Fibroblast of upper back skin (primary cell): ENCODE data around the gene SH2D2A.

ENCODE experiments used
- DNase-seq: peaks from one replicate; pipeline ENCODE4 v3.0.0-alpha.2; 2013

Gene SH2D2A

DNA sequence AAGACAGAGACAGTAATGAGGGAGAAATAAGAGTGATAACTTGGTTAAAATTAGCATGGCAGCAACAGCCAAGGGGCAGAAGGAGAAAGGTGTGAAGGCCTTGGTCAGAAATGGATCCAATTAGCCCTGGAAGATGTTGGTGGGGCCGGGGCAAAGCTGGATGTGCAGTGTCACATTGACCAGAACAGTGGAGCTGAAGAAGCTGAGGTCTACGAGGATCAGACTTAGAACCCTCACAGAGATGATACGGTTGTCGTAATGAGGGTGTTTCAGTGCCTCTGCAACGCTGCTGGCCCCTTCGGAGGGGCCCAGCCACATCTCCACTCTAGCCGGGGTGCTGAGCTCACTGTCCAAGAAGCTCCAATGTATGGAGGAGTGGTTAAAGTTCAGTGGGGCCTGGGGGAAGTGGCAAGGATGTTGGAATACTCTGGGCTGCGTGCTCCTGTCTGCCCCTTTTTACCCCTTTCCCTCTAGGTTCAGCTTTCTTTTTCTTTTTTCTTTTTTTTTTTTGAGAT, 14.2 kb downstream of the SH2D2A start:
- DNase-seq = no peak

DNA sequence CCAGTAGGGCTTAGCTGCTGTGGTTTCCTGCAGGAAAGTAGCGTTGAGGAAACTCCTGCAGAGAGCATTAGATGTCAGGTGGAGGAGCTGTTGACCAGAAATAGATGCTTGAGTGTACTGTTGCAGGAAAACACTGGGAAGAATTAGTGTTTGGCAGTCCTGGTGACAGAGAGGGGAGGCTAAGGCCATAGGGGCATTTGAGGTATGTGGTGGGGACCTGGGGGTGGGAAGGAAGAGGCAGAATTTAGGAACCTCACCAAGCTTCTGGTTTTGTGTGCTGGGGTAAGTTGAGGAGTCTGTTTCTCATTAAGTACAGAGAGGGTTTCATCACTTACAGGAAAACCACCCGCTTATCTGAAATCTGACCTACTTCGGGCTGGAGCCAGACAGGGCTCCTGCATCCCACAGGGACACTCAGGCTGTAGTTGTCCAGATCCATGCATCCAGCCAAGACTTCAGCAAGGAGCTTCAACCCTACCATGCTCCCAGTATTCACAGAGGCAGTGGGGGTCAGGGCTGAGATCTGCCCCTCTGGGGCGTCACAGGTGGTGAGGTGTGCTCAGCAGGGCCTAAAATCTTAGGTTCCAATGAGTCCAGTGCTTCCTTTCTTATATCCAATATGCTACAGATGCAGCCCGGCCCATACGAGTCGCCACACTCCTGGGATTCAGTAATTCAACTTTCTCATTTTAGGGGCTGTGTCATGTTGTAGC, 15.1 kb downstream of the SH2D2A start:
- peak; percentile 98 for DNase-seq

DNA sequence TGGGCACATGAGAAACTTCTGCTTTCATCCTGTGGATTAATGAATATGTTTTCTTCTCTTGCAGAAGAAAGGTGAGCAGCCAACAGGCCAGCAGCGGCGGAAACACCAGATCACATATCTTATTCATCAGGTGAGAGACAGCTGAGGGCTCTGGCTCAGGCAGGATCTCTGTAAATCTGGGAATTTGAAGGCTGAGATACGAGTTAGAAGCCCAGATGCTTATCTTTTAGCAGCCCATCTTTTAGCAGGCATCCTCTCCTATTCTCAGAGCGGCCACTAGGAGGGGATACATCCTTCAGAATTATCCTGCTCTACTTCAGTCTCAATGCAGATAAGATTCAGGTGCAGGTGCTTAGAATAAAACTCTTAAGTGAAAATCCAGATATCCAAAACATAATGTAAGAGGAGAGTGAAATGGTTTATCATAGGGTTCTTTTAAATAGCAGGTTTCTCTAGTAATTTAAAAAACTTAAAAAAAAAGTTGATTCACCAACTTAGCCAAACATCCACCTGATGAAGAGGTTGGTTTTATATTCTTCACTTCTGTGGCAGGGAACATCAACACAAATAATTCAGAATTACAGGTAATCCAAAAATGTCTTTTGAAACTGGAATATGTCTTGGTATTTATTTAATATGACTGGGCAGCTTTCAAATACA, 19.3 kb downstream of the SH2D2A start:
- DNase-seq = peak; percentile 62

DNA sequence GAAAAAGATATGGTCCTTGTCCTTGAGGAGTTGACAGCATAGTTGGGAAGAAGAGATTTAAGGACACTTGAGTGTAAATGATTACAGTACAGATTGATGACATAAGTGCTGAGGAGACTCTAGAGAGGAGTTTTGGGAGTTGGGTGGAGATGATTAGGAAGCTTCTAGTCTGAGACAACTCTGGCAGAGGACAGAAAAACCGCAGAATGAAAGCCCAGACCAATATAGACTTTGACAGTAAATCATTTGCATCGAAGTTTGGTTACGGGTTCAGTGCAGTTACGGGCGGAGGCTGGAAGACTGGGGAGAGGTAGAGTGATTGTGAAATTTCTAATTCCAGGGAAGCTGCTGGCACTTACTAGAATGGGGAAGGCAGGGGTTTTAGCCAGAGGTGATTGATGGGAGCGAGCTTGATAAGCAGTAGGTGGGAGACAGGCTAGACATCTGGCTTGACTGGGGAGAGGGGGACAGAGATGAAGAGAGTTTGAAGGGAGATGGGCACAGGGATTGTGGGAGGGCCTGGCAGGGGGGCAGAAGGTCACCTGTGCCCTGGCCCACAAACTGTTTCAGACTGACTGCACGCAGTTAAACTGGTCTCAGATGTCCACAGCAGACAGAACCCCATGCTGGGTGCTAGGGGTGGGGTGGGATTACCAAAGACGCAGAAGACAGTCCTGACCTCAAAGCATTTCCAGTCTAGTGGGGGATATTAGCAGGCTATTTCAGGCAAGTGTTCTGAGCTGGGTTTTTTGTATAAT, 20.1 kb downstream of the SH2D2A start:
- peak; percentile 86 for DNase-seq

DNA sequence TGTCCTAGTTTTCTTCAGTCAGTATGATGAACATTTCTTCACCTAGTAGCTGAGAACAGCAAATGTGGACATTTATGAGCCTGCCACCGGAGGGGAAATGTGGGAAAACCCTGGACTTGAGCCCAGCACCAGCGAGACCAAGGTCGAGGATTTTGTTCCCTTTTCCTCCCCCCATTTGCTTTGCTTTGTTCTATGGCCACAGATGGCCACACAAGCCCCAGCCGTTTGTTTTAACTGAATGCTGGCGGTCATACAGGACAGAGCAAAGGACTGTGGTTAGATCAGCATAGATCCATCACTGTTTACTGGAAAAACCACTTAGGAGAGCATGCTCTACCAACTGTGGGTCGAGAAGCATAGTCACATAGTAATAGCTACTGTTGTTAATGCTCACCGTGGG, 20.9 kb downstream of the SH2D2A start:
- peak; percentile 75 for DNase-seq

DNA sequence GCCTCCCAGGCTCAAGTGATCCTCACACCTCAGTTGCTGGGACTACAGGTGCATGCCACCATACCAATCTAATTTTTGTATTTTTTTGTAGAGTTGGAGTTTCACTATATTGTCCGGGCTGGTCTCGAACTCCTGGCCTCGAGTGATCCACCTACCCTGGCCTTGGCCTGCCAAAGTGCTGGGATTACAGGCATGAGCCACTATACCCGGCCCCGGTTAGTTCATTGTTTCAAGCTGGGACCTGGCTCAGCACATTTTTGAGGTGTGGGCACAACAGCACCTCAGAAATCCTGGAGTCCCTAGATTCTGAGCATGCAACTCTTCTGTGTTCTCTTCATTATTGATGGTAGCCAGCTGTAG, 21.3 kb downstream of the SH2D2A start:
- no peak for DNase-seq

DNA sequence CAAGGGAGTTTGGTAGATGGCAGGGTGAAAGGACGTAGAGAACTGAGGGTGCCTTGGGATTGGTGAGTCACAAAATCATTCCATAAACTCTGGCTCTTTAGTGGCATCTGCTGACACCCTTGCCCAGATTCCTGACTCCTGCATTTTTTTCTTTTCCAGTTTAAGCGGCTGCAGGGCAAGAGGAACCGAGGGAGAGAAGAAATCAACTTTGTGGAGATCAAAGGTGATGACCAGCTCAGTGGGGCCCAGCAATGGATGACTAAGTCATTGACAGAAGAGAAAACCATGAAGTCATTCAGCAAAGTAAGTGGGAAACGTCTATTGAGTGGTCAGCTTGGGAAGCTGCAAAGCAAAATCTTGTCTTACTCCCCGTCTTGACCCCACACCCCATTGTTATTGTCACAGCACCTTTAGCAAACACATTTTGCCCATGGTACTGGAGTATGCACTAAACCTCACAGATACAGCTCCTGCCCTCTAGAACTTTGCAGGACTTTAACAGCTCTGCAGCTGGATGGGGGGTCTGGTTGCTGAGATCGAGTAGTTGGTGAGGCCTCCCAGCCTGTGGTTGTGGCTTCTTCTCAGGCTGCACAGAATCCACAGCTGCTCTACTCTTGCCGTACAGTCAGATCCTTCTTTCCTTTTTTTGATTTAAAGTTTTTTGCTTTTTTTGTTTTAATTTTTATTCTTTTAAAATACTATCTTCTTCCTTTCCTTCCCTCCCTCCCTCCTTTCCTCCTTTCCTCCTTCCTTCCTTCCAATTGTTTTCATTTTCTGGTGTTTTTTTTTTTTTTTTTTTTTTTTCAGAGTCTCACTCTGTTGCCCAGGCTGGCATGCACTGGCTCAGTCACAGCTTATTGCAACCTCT, 21.9 kb downstream of the SH2D2A start:
- DNase-seq = no peak

DNA sequence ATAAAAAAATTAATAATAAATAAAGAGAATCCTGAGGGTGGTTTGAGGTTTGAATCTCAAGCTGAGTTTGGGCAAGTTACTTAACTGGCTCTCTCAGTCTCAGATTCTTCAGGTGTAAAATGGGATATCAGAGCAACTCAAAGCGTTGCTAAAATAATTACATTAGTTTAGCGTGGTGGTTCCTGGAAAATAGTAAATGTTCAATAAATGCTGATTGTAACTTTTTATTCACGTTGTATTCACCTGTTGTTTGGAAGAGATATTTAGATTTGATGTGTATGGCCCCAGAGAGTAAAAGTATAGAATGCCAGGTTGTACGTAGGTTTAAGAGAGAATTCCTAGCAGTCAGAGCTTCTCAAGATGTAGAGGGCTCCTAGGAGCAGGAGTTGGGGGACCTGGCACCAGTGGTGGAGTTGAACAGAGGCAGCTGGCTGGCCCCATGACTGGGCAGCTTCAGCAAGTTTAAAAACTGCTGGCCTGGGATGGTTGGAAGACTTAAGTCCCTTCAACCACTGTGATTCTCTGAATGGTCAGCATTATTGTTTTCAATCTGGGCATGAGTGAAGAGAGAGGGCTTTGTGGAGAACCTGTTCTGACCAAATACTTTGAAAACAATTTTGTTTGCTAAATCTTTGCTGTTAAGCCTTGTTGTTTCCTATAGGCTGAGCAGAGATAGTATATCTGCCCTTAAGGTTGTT, 26.9 kb downstream of the SH2D2A start:
- DNase-seq = no peak

DNA sequence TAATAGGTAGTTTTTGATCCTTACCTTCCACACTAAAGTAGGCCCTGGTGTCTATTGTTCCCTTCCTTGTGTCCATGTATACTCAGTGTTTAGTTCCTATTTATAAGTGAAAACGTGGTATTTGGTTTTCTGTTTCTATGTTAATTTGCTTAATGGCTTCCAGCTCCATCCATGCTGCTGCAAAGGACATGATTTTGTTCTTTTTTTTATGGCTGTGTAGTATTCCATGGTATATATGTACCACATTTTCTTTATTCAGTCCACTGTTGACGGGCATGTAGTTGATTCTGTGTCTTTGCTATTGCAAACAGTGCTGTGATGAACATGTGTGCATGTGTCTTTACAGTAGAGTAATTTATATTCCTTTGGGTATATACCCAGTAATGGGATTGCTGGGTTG, 28.5 kb downstream of the SH2D2A start:
- DNase-seq = no peak

DNA sequence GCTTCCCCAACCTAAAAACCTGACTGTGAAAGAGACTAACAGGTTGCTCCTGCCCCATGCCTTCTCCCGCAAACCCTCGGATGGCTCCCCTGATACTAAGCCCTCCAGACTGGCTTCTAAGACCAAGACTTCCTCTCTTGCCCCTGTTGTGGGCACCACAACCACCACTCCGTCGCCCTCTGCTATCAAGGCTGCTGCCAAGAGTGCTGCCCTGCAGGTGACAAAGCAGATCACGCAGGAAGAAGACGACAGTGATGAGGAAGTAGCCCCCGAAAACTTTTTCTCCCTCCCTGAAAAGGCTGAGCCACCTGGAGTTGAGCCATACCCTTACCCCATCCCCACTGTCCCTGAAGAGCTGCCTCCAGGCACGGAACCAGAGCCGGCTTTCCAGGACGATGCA, 30.0 kb downstream of the SH2D2A start:
- no peak for DNase-seq

DNA sequence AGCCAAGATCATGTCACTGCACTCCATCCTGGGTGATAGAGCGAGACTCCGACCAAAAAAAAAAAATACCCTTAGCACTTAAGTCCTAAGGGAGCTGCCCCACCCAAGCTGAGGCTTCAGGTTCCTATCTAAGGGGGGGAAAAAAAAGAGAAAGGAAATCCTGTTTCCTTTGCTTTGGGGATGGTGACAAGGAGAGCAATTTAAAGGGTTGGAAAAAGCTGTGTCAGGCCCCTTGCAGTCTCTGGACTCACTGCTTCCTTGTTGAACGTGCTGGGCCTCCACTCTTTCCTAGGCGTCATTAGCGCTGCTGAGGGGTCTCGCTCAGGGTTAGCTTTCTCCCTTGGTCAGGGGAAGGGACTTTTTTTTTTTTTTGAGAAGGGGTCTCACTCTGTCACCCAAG, 31.2 kb downstream of the SH2D2A start:
- no peak for DNase-seq

DNA sequence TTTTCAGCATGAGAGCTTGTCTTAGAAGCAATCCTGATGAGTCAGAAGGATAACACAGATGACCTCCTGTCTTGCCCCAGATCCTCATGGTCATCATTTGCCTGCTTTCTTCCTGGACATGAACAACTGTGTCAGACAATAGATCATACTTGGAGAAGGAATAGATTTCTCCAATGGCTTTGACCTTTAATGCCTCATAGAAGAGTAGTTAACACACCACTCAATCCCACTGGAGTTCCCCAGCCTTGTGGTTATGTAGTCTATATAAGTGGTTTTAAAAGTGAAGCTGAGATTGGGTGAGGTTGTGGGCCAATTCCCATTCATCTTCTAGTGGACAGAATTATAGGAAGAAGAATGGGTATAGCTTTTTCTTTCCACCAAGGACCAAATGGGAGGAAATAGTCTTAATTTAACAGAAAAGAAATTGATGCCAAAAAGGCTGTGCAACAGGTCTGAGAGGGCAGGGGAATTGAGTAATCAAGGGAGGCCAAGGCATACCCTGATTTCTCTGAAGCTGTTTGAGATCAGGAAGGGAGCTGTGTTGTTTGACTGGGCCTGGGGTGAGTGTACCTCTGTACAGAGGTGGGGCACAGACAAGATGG, 35.0 kb downstream of the SH2D2A start:
- DNase-seq = peak; percentile 73

DNA sequence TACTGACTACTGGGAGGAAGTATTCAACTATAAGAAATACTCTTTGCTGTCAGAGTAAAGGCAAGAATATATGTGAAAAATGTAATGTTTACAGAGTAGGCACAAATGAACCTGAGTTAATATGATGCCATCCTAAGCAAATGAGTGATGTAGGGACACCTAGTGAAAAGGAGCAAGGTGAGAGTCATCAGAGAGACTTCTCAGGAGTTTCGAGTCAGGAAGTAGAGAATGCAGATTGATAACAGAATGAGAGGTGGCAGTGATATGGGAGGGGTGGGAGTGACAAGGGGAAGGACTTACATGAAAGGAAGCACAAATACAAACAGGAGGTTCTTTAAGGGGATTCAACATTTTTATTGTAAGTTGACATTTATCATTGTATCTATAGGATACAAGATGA, 39.1 kb downstream of the SH2D2A start:
- DNase-seq = no peak

DNA sequence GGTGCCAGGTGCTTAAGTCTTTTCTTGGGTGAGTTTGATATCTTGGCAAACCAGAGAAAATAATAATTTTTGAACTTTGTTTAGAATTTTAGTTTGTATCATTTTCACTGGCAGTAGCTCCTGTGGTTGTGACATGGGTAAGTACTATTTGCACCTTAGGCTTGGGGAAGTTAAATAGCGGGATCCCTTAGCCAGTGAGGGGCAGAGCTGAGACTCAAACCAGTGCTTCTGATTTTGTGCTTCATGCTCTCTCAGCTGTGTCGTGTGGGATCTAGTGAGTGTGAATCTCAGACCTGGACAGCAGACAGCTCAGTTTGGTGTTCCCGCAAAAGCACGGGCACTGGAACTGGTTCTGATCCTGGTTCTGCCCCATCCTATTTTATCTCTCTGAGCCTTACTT, 39.7 kb downstream of the SH2D2A start:
- DNase-seq = no peak

DNA sequence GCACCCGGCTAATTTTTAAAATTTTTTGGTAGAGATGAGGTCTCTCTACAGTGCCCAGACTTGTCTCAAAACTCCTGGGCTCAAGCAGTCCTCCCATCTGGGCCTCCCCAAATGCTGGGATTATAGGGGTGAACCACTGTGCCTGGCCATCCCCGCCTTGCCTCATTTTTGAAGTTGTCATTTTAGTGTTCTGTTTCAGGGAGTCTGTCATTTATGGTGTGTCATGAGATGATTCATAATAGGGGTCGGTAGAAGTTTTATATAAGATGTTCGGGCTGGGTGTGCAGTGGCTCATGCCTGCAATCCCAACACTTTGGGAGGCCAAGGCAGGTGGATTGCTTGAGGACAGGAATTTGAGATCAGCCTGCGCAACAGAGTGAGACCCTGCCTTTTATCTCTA, 40.8 kb downstream of the SH2D2A start:
- DNase-seq = no peak

DNA sequence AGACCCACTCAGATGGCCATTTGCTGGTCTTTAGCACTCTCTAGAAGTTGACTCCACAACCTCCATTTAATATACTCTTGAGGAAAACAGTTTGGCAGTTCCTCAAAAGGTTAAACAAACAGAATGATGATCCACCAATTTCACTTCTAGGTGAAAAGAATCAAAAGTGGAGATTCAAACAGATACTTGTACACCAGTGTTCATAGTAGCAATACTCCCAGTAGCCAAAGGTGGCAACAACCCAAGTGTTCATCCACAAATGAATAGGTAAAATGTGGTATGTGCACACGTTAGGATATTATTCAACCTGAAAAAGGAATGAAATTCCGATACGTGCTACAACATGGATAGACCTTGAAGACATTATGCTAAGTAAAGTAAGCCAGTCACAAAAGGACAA, 43.0 kb downstream of the SH2D2A start:
- DNase-seq = no peak

DNA sequence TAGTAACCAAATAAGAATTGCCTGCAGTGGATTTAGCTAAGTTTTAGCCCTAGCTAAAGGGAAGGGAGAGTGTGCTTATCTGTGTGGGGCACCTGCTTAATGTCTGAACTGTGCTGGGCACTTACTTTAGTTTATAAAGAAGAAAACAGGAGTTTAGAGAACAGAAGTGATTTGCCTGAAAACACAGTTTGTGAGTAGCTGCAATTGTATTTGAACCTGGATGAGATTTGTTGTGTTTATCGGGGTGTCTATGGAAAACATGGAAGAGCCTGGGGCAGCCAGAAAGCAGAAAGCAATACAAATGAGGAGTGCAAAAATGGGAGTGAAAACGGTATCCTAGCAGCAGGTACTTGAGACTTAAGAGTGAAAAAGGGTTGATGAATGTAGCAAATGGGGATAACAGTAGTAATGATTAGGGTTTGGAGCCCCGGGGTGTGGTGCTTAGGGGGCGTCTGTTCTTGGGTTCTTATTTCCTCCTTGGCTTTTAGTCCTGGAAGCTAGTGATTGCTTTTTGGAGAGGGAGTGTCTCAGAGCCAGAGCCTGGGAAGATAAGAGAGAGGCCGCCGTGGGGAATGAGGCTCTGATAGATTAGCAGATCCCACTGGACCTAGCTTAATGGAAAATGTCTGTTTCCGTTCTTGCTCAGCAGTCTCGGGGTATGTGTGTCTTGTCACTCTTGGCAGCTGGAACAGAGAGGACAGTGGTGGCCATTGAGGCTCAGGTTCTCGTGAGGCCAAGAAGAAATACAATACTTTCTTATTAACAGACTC, 43.7 kb downstream of the SH2D2A start:
- DNase-seq = no peak

DNA sequence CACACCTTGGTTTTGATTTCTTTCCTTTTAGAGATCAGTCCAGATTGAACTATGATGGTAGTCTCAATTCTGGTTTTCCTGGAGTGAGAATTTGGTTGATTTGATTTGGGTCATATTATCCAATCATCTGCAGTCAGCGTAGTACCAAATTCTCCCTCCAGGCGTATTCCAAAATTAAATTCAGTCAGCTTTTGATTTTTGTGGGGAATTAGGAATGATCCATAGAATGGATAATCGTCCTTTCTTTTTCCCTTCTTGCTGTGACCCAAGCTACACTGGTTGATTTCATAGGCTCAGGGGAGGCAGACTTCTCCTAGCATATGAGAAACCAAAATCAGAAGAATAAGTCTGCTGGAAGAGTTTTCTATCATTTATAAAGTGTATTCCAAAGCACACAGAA, 44.4 kb downstream of the SH2D2A start:
- no peak for DNase-seq

DNA sequence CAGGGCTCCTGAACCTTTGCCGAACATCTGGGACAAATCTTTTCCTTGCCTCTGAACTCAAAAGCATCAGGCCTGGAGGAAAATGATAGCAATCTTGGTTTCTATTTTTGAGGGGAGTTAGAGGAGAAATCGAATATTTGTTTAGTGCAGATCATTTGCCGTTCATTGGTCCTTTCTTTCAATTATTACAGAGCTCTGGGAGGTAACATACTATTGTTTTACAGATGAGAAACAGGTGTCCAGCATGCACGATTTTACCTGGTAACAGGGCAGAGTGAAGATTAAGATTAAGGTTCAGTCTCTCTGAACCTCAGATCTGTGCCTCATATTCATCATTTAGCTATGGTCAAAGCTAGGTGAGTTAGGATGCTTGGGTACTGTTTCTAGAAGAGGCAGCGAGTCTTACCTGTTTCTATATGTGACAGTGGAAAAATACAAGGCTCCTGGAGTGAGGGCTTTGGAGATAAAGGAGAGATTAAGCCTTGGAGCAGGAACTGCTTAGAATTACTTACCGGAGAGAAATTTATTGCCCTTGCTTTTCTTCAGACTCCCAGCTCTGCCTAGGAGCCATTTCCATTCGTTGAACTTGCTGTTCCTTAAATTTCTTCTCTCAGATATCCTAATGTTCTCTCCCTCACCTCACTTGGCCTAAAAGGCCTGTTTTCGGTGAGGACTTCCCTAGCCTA, 47.9 kb downstream of the SH2D2A start:
- DNase-seq = no peak

DNA sequence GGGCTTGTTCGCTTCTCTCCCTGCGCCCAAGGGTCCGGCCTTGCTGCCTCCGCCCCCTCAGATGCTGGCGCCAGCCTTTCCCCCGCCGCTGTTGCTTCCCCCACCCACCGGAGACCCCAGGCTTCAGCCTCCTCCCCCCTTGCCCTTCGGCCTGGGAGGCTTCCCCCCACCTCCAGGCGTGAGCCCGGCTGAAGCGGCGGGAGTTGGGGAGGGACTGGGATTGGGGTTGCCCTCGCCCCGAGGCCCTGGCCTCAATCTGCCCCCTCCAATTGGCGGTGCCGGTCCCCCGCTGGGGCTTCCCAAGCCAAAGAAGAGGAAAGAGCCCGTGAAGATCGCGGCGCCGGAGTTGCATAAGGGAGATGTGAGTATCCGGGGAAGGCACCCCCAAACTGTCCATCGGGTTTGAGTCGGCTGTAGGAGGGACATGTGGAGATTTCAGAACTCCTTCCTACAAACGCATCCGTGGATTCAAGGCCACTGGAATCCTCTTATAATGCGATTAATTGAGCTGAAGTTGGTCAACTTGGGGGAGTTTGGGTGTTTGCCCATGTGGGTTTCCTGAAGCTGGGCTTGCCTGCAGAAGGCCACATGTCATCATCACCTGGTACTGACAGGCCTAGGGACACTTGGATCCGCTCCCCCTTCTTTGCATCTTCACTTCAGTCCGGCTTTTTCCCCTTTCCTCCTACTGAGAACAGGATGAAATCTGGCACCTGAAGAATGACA, 48.6 kb downstream of the SH2D2A start:
- DNase-seq = no peak
